Measurements from ENCODE around the gene PDCD2.
A peak's percentile ranks its signal among the peaks of the same experiment; 100 is the strongest.

PDCD2 gene

DNA sequence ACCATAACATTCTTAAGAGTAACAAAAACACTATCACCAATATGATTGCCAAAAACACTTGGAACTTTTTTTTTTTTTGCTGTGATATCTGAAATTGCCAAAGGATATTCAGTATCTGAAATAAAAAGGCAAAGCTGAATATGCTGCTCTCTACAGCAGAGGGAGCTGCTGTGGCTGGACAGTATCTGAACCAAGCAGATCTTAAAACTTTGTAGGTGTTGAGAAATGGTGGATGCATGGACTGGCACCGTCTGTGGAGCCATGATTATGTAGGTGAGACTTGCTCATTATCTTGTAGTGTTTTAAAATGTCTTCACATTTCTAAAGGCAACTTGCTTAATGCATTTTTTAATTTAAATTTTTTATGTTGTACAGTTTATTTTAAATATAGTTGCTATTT lies 9.2 kb downstream of the PDCD2 start:
- no peaks in the 10 kb centered on the region for H3K9me3 ChIP-seq (ENCODE audit: control insufficient read depth, low read length)
- H3K9ac ChIP-seq (ENCODE audit: low read length) = no peak overlapping the region
- peaks cover 13% of the 10 kb centered on the region for H3K36me3 ChIP-seq (ENCODE audit: control insufficient read depth, insufficient read depth, low read length)

GRCh38 chr6:170572704-170573466 lies 11.6 kb downstream of the PDCD2 start:
- no peak overlapping the region for H3K9ac ChIP-seq (ENCODE audit: low read length)
- no peak overlapping the region for H3K4me3 ChIP-seq (ENCODE audit: low read length)
- peaks cover 13% of the 10 kb centered on the region for H3K36me3 ChIP-seq (ENCODE audit: control insufficient read depth, insufficient read depth, low read length)
- H3K9me3 ChIP-seq (ENCODE audit: control insufficient read depth, low read length) = no peaks in the 10 kb centered on the region
- H3K27me3 ChIP-seq (ENCODE audit: control insufficient read depth, insufficient read depth, low read length) = no peaks in the 10 kb centered on the region
- H3K4me1 ChIP-seq (ENCODE audit: control insufficient read depth, insufficient read depth, low read length) = no peaks in the 10 kb centered on the region

More for the DNA sequence above, 9.2 kb downstream of the PDCD2 start:
- Histone ChIP-seq H3K4me1 (ENCODE audit: control insufficient read depth, insufficient read depth, low read length) (no peaks in the 10 kb centered on the region), H3K27me3 (ENCODE audit: control insufficient read depth, insufficient read depth, low read length) (no peaks in the 10 kb centered on the region), H3K4me3 (ENCODE audit: low read length) (no peak overlapping the region)

GRCh38 chr6:170564936-170565530 lies 19.4 kb downstream of the PDCD2 start:
- Histone ChIP-seq H3K4me3 (ENCODE audit: low read length) (no peak overlapping the region), H3K36me3 (ENCODE audit: control insufficient read depth, insufficient read depth, low read length) (no peaks in the 10 kb centered on the region), H3K9ac (ENCODE audit: low read length) (no peak overlapping the region), H3K9me3 (ENCODE audit: control insufficient read depth, low read length) (no peaks in the 10 kb centered on the region), H3K4me1 (ENCODE audit: control insufficient read depth, insufficient read depth, low read length) (no peaks in the 10 kb centered on the region), H3K27me3 (ENCODE audit: control insufficient read depth, insufficient read depth, low read length) (no peaks in the 10 kb centered on the region)

DNA sequence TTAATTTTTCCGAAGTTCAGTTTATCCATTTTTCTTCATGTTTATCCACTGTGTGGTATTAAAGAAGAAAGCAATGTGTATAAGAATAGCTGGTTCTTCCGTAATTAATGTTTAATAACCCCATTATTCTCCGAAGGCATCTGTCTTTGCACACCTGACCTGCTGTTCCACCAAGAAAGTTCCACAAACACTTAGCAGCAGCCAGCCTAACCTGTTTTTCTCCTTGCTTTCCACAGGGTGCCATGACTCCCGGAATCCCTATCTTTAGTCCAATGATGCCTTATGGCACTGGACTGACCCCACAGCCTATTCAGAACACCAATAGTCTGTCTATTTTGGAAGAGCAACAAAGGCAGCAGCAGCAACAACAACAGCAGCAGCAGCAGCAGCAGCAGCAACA lies 22.9 kb downstream of the PDCD2 start:
- Histone ChIP-seq H3K36me3 (ENCODE audit: control insufficient read depth, insufficient read depth, low read length) (no peaks in the 10 kb centered on the region), H3K4me3 (ENCODE audit: low read length) (no peak overlapping the region), H3K9ac (ENCODE audit: low read length) (no peak overlapping the region), H3K9me3 (ENCODE audit: control insufficient read depth, low read length) (no peaks in the 10 kb centered on the region), H3K27me3 (ENCODE audit: control insufficient read depth, insufficient read depth, low read length) (no peaks in the 10 kb centered on the region), H3K4me1 (ENCODE audit: control insufficient read depth, insufficient read depth, low read length) (no peaks in the 10 kb centered on the region)

GRCh38 chr6:170555305-170555704 lies 29.1 kb downstream of the PDCD2 start:
- peak overlapping the region; percentile 86 for H3K9ac ChIP-seq (ENCODE audit: low read length)
- no peaks in the 10 kb centered on the region for H3K27me3 ChIP-seq (ENCODE audit: control insufficient read depth, insufficient read depth, low read length)
- no peaks in the 10 kb centered on the region for H3K36me3 ChIP-seq (ENCODE audit: control insufficient read depth, insufficient read depth, low read length)
- no peaks in the 10 kb centered on the region for H3K9me3 ChIP-seq (ENCODE audit: control insufficient read depth, low read length)
- H3K4me1 ChIP-seq (ENCODE audit: control insufficient read depth, insufficient read depth, low read length) = peaks cover 10% of the 10 kb centered on the region
- H3K4me3 ChIP-seq (ENCODE audit: low read length) = peak overlapping the region; percentile 79

DNA sequence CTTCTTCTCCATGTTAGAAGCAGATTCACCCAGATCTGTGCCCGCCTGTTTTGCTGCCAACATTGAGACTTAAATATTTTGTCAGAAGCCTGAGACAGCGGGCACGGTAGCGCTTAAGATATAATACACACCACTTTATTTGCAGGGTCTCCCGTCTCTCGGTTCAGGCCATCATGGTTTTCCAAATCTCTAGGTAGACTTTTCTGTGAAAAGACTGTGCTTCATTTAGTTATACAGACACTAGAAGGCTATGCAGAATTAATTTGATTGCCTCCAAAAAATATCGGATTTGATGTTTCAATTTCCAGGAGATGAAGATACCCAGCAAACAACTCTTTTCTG lies 29.7 kb downstream of the PDCD2 start:
- Histone ChIP-seq H3K9ac (ENCODE audit: low read length) (peak overlapping the region; percentile 86), H3K4me1 (ENCODE audit: control insufficient read depth, insufficient read depth, low read length) (peaks cover 10% of the 10 kb centered on the region), H3K36me3 (ENCODE audit: control insufficient read depth, insufficient read depth, low read length) (no peaks in the 10 kb centered on the region), H3K27me3 (ENCODE audit: control insufficient read depth, insufficient read depth, low read length) (no peaks in the 10 kb centered on the region), H3K9me3 (ENCODE audit: control insufficient read depth, low read length) (no peaks in the 10 kb centered on the region), H3K4me3 (ENCODE audit: low read length) (peak overlapping the region; percentile 79)

GRCh38 chr6:170554013-170554795 lies 30.2 kb downstream of the PDCD2 start, which contains the start of gene TBP:
Gene TBP, plus strand, starts transcription at chr6:170554369. Its CDS starts 2,661 bp downstream, at chr6:170557030.
- Histone ChIP-seq H3K4me3 (ENCODE audit: low read length) (peak within 1 kb of the TSS; percentile 79), H3K9me3 (ENCODE audit: control insufficient read depth, low read length) (no peaks in the 10 kb centered on the region), H3K36me3 (ENCODE audit: control insufficient read depth, insufficient read depth, low read length) (no peaks in the 10 kb centered on the region), H3K4me1 (ENCODE audit: control insufficient read depth, insufficient read depth, low read length) (peaks cover 10% of the 10 kb centered on the region), H3K27me3 (ENCODE audit: control insufficient read depth, insufficient read depth, low read length) (no peaks in the 10 kb centered on the region), H3K9ac (ENCODE audit: low read length) (peak within 1 kb of the TSS; percentile 86)

DNA sequence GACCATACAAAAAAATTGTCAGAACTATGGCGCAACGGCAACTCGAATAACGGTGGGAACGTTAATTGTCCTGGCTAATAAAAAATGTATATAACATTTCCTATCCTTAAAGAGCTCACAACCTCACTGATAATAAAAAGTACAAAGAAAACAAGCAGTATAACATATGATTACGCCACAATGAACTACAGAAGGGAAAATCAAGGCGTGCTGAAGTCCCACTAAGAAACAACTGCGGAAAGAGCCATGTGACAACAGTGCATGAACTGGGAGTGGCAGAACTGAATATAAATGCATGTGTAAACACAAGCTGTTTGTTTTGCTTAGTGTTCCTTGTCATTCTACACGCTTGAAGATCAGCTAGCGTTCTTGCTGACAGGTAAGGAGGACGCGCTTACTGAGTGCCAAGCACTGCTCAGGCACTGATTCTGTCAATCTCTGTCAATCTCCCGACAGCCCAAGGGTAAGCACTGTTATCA lies 30.9 kb downstream of the PDCD2 start:
- Histone ChIP-seq H3K9ac (ENCODE audit: low read length) (peak overlapping the region; percentile 38), H3K9me3 (ENCODE audit: control insufficient read depth, low read length) (no peaks in the 10 kb centered on the region), H3K27me3 (ENCODE audit: control insufficient read depth, insufficient read depth, low read length) (no peaks in the 10 kb centered on the region), H3K4me1 (ENCODE audit: control insufficient read depth, insufficient read depth, low read length) (peaks cover 10% of the 10 kb centered on the region), H3K36me3 (ENCODE audit: control insufficient read depth, insufficient read depth, low read length) (no peaks in the 10 kb centered on the region), H3K4me3 (ENCODE audit: low read length) (peak overlapping the region; percentile 79)

- H3K27me3 ChIP-seq (ENCODE audit: control insufficient read depth, insufficient read depth, low read length) = no peaks in the 10 kb centered on the region
- no peaks in the 10 kb centered on the region for H3K9me3 ChIP-seq (ENCODE audit: control insufficient read depth, low read length)
- H3K4me1 ChIP-seq (ENCODE audit: control insufficient read depth, insufficient read depth, low read length) = peaks cover 10% of the 10 kb centered on the region
- no peaks in the 10 kb centered on the region for H3K36me3 ChIP-seq (ENCODE audit: control insufficient read depth, insufficient read depth, low read length)
- peak within 1 kb of the TSS; percentile 86 for H3K9ac ChIP-seq (ENCODE audit: low read length)
- peak within 1 kb of the TSS; percentile 79 for H3K4me3 ChIP-seq (ENCODE audit: low read length)
These were observed 31.5 kb downstream of the PDCD2 start, which contains the start of gene PSMB1 for GRCh38 chr6:170552765-170553533. Gene PSMB1, minus strand, starts transcription at chr6:170553307. Its CDS starts 65 bp downstream, at chr6:170553242.

DNA sequence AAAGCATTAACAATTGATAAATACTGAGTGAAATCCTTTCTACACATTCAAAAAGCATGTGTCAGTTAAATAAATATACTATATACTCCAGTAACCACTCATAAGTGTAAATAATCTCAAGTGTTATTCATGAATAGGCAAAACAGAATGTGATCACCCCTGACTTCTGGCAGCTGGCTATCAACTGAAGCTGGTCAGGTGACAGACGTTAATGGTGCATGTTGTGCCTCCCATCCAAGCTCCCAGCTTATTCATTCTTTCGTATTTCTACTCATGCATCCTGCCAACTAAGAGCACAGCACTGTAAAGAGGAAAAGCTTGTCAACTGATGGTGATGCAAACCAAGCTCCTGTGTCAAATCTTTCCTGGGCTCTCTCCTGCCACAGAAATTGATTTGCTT lies 39.0 kb downstream of the PDCD2 start:
- Histone ChIP-seq H3K4me3 (ENCODE audit: low read length) (no peak overlapping the region), H3K4me1 (ENCODE audit: control insufficient read depth, insufficient read depth, low read length) (no peaks in the 10 kb centered on the region), H3K9ac (ENCODE audit: low read length) (no peak overlapping the region), H3K36me3 (ENCODE audit: control insufficient read depth, insufficient read depth, low read length) (peaks cover 8% of the 10 kb centered on the region), H3K27me3 (ENCODE audit: control insufficient read depth, insufficient read depth, low read length) (no peaks in the 10 kb centered on the region), H3K9me3 (ENCODE audit: control insufficient read depth, low read length) (no peaks in the 10 kb centered on the region)

DNA sequence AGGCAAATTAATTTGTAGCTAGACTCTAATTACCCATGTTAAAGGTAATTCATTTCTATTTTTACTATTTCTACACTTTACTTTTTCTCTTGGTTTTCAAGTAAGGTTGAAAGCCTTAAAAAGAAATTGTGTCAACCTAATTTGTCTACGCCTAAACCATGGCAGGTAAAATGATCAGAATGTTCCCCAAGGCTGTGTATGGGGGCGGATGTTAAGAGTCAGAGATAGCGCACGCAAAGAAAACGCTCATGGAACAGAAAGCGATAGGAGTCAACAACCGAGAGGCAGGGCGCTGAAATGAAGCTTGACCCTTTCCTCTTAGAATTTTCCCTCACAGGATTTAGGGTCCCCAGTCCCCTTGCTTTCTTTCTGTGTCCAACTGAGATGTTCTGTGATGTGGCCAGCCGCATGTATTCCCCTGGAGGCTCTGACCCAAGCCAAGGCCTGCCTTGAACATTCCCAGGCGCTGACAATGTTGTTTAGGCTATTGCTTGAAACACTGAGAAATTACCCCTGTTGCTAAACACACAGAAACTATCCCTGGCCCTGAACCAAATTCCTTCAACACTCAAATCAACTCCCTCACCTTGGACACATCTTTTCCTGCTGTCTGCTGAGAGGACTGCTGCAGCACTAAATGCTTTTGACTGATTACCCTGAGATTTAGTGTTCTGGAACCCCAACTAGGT lies 42.3 kb downstream of the PDCD2 start:
- H3K4me3 ChIP-seq (ENCODE audit: low read length) = no peak overlapping the region
- H3K9ac ChIP-seq (ENCODE audit: low read length) = no peak overlapping the region
- H3K4me1 ChIP-seq (ENCODE audit: control insufficient read depth, insufficient read depth, low read length) = no peaks in the 10 kb centered on the region
- H3K36me3 ChIP-seq (ENCODE audit: control insufficient read depth, insufficient read depth, low read length) = peaks cover 5% of the 10 kb centered on the region
- H3K9me3 ChIP-seq (ENCODE audit: control insufficient read depth, low read length) = no peaks in the 10 kb centered on the region
- no peaks in the 10 kb centered on the region for H3K27me3 ChIP-seq (ENCODE audit: control insufficient read depth, insufficient read depth, low read length)
